HG02973 (cell line): ENCODE measurements around the gene WNT6.

Source experiments
- ATAC-seq: cut with Tn5 transposase; IDR thresholded peaks from one replicate; pipeline ENCODE4 v1.9.1; 2021; ENCODE audit warnings: moderate library complexity; ENCODE audit not compliant: unreplicated experiment

Gene WNT6

GRCh38 chr2:218877331-218877730 is 17.7 kb downstream of the WNT6 start:
- ATAC-seq, result no peak

DNA sequence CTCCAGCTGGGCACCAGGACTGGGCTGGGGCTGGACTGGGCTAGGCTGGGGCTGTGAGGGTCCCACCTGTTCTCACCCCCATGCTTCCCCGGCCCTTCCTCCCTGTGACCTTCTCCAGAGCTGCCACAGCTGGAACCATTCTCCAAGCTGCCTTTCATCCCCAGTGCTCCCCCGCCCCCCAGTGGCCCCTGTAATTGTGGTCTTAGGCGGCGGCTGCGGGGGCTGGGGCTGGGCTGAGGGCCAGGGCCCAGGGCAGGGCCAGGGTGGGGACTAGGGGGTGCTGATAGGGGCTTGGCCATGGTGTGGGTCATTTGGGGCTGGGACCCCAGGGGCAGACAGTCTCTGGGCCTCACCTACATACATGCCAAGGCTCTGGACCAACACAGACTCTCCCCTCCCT is 18.3 kb downstream of the WNT6 start:
- no peak for ATAC-seq

DNA sequence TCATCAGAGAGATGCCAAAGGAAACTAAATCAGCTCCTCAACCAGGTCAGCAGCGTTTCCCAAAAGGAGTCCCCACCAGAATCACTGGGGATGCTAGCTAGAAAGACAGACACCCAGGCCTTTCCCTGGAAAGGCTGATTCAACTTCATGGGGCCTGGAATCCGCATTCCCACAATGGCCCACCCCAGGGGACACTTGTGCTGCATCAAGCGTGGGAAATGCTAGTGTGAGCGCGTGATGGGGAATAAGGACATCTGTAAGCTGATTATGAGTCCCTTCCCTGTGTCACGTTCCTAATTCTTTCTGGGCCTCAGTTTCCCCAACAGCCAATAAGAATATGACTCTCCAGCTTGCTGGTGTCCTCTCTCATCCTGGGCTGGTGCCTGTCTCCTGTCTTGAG is 18.9 kb downstream of the WNT6 start:
- ATAC-seq, result no peak

- no peak for ATAC-seq
Observed at GRCh38 chr2:218878926-218879761, 19.5 kb downstream of the WNT6 start.

DNA sequence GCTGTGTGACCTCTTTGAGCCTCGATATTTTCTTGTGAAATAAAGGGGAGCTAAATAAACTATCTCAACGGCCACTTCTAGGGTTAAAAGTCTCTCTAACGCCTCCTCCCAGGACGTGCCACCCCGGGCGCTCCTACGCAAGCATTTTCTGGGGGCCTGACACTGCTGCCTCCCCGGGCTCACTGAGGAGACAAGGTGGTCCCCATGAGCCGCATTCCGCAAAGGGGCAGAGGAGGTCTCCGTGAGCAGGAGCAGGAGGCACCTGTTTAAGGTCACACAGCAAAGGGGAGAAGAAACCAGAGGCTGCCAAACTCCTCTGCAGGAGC is 20.1 kb downstream of the WNT6 start:
- no peak for ATAC-seq

DNA sequence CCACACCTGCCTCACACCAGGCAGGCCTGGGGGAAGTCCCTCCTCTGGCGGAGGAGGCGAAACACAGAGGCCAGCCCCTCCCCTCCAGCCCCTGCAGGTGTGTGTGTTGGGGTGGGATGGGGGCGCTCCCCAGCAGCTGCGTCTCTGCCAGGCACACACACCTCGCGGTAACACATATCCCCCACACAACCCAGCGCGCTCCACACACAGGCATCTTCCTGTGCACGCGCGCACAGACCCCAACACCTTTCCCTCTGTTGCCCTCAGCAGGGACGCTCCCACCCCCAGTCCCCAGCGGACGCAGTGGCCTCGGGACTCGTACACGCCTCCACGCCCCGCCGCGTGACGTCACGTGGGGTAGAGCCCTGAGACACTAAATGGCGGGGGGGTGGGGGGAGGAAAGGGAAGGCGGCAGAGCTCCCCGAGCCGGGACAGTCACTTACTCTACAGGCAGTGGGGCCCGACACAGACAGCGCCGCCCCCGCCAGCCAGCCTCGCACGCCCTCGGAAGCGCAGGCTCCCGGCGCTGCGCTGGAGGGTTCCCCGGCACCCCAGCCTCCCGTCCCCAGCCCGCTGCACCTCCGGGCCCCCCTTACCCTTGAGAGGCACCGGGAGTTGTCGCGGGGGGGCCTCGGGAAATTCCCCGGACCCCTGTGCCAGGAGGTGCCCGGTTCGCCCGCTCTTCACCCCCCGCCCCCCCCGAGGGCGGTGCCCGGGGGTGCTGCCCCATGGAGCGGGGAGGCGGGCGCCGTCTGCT is 20.7 kb downstream of the WNT6 start, which contains the start of gene WNT10A:
Gene WNT10A, plus strand, starts transcription at position 751 of the 757 bp plus-strand sequence. CDS start 144 bp downstream, outside the sequence.
- peak; percentile 49 for ATAC-seq

GRCh38 chr2:218880859-218881594 is 21.4 kb downstream of the WNT6 start:
- no peak for ATAC-seq

DNA sequence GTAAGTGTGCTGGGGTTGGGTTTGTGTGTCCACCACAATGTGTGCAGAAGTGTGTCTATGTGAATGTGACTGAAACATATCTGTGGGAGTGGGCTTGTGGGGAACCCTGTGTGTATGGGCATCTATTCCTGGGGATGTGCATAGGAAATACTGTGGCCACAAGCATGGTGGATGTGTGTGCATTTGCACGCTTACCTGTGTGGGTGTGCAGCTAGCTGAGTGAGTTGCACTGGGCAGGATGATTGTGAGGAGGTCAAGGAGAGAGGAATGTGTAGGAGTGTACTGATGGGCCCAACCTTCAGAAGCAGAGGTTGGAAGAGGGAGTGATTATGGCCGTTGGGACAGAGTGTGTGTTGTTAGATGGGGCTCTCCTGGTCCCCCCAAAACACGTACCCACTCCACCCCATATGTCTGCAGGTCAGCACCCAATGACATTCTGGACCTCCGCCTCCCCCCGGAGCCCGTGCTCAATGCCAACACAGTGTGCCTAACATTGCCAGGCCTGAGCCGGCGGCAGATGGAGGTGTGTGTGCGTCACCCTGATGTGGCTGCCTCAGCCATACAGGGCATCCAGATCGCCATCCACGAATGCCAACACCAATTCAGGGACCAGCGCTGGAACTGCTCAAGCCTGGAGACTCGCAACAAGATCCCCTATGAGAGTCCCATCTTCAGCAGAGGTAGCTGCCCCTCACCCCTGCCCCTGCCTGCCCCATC is 22.3 kb downstream of the WNT6 start:
- ATAC-seq, result no peak

DNA sequence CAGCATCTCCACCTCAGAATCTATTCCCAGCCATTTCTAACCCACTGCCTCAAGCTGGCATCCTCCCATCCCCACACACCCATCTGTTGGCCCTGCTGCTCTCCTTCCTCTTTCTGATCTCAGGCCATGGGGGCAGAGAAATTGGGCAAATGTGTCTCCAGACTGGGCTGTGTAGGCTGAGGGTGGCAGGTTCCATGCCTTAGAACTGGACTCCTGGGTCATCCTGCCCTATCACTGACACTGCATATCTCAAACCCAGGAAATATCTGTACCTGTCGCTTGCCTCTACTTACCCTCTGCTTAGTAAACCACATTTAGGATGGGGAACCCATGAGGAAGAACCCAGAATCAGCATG is 22.8 kb downstream of the WNT6 start:
- no peak for ATAC-seq

- no peak for ATAC-seq
Observed at GRCh38 chr2:218882866-218883366, 23.3 kb downstream of the WNT6 start.

- no peak for ATAC-seq
Observed at GRCh38 chr2:218883491-218884490, 24.2 kb downstream of the WNT6 start.

- ATAC-seq, result no peak
Observed at GRCh38 chr2:218884519-218884918, 24.9 kb downstream of the WNT6 start.

DNA sequence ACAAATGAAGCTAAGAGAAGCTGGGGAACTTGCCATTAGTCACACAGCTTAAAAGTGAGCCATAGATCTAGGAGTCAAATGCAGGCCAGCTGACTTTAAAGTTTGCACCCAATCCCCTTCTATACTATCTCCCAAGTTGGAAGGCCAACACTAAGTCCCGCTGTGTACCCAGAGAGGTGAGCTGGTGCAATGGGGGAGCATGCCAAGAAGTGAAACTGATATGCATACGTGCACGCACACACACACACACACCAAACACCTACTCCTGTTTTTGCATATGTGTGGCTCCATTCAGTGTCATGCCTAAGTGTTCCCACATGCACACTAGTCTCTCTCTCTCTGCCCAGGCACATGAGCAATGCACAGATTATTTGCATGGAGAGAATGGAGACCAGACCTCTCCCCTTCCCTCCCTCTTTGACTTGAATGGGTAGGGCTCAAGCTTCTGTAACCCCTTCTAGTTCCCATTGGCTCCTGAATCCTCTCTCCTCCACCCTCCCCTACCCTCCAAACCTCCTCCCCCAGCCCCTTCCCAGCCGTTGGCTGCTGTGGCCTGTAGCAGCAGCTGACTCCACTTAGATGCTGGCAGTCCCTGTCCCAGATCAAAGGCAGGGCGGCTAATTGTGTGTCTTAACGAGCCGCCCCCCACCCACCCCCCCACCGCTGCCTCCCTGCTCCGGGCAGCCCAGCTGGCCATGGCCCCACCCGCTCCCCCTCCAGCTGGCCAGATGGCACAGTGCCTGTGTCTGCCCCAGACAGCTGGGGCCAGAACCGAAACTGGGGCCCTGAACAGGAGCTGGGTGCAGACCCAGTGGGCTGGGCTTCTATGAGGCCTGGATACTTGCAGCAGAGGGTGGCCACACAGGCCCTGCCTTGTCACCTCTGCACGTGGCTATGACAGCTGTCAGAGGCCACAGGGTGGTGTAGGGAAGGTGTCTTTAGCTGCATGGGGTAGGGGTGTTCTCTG is 26.7 kb downstream of the WNT6 start:
- ATAC-seq, result peak; percentile 56

- ATAC-seq, result no peak
Observed at GRCh38 chr2:218887079-218887478, 27.5 kb downstream of the WNT6 start.

DNA sequence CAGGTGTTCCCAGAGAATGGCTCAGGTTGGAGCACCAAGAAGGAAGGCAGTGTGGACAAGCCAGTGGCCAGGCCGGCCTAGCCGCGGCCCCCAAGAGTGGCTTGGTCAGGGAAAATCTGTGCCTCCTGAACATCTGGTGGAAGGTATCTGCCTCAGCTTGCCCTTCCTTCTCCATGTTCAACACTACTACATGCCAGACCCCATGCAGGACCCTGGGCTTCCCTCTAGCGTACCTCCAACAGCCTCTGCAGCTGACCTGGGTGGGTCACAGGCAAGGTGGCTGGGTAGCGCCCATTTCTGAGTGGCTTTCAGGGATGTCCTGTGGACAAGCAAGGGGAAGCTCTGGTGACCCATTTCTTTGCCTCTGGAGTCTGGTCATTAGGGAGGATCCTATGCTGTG is 28.7 kb downstream of the WNT6 start:
- no peak for ATAC-seq

DNA sequence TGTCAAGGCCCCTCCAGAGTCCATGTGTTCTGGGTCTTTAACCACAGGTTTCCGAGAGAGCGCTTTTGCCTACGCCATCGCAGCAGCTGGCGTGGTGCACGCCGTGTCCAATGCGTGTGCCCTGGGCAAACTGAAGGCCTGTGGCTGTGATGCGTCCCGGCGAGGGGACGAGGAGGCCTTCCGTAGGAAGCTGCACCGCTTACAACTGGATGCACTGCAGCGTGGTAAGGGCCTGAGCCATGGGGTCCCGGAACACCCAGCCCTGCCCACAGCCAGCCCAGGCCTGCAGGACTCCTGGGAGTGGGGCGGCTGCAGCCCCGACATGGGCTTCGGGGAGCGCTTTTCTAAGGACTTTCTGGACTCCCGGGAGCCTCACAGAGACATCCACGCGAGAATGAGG is 30.3 kb downstream of the WNT6 start:
- ATAC-seq, result no peak

DNA sequence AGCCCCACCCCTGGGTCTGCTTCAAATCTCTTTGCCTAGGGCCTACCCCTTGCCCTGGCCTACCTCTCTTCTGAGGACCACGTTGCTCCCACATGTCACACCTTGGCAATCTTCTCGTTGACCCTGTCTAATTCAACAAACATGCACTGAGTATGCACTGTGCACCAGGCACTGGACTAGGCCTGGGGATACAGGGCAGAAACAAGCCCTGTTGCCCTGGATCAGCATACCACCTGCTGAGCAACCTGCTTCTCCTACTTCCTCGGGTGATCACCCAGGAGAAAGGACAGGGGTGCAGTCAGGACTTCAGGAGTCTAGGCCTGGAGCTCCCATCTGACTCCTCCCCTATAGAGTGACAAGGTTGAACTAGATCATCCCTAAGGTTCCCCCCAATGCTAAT is 30.8 kb downstream of the WNT6 start:
- no peak for ATAC-seq
